AML-193 (cell line): ENCODE results near the gene DUSP28.

ENCODE experiments used
- DNase-seq, 2 experiments: peaks; one replicate each; lab custom pipeline; 2025; lab: John Stamatoyannopoulos, UW

Gene DUSP28

GRCh38 chr2:240601061-240601830 is 41.1 kb downstream of the DUSP28 start:
- DNase-seq: no peak

DNA sequence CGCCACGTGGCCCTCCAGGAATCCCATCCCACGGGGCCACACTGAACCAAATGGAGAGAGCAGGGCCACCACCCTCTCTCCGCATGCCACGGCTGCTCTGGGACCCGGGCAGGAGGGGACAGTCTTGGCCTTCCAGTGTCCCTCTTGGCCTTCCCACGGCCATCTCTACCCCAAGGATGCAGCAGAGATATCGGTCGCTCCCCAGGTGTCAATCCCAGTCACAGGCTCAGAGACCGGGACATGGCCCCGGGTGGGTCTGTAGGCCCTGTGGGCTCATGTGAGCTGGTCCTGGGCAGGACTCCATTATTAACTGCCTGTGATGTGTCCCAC is 41.6 kb downstream of the DUSP28 start:
- DNase-seq: no peak

- DNase-seq: no peak
Measured at GRCh38 chr2:240602266-240603050, 42.3 kb downstream of the DUSP28 start.

DNA sequence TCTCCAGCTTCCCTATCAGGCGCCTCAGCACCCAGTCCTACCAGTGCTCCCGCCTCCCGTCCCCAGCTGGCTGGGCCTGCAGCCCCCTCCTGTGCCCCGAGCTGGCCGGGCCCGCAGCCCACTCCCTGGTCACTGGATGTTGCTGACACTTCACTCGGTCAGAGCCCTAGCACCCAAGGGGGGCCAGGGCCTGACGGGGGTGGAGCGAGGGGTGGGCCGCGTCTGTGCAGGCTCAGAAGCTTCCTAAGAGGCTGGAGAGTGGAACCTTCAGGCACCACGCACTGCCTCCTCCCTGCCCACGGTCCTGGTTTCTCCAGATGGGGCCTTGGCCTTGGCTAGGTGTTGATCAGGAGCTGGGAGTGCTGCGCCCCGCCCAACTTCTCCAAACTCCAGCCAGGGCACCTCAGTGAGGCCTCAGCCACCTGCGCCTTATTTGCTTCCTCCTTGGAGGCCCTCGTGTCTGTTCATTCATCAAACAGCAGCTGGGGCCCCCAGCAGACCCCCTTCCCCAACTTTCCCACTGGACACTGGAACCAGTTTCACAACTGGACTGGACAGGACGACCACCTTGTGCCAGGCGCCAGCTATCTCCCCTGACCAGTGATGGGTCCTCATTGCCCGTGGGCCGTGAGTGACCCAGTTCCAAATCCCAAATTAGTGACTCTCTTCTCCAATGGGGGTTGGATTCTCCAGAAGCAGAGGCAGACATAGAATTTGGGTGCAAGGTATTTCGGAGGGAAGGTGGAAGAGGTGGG is 43.1 kb downstream of the DUSP28 start:
- no peak for DNase-seq

DNA sequence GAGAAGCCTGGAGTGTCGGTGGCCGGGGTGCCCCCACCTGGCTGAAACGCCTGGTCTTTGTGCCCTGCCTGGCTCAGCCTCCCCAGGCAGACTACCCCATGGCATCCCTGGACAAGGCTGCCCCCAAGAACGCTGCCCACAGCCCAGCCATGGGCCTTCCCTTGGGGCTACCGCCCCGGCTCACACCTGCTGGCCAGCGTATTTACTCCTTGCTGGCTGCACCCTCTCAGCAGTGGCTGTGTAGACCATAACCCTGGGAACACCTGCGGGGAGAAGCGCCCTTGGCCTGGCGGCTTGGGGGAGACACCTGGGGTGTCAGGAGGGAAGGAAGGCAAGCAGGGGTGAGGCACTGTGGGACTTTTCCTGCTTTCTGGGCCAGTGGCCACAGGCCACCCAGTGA is 43.7 kb downstream of the DUSP28 start:
- DNase-seq: no peak

GRCh38 chr2:240604291-240604938 is 44.3 kb downstream of the DUSP28 start:
- DNase-seq: peak; percentile 6 to 19

- DNase-seq: no peak
Measured at GRCh38 chr2:240604939-240605716, 45.0 kb downstream of the DUSP28 start.

DNA sequence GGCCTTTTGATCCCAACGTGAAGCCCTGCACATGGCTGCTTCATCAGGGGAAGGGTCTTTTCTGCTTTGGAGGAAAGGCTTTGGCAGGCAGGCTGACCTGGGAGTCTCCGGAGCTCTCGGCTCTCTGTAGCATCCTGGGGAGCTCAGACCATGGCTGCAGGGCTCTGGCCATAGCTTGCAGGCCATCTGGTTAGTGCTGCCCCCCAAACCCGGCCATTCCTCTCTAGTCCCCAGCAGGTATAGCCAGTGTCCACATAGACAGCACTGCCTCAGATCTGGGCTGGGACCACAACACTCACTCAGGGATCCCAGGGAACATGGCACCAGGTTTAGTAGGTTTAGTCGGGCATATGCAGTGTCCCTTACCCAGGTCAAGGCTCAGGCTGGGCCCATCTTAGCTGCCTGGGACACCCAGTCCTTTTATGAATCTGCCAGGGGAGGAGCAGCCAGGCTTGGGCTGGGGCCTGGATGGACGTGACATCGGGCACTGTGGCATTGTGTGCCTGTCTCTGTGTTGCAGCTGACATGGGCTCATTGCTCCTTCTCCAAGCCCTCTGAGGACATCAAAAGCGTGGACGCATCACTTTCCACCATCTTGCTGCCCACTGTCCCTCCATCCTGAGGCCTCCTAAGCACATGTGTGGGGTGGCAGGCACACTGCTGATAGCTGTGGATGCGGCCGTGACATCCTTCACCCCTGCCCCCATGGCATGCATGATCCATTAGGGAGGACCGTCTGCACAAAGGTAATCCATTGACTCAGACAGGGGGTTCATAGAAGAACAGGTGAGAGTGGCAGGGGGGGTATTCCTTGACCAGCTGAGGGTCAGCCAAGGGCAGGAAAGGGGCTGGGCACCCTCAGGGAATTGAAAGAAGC is 45.9 kb downstream of the DUSP28 start:
- DNase-seq: no peak

DNA sequence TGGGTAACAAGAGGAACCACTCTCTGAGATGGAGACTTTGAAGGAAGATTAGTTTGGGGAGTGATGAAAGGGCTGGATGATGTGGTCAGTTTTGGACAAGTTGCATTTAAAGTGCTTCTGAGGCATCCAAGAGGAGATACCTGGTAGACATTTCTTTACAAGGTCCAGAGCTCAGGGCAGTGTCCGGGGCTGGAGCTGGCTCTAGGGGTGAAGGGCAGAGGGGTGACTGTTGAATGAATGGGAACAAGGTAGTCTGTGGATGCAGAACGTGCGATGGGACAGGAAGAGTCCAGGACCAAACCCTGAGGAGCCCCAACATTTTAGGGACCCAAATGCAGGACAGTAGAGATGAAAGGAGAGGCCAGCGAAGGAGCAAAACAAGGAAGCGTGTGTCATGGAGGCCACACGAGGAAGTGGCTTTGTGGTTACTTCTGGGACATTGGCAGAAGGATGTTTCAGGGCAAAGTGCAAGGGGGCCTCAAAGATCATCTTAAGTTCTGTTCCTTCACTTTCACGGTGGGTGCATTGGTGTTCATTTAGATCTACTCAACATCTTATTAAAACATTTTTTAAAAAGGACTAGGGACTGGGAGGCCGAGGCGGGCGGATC is 51.5 kb downstream of the DUSP28 start:
- DNase-seq: peak; percentile 57 to 73
